Activated CD8-positive, alpha-beta memory T cell treated with anti-CD3 and anti-CD28 coated beads, Interleukin-2, amount 50 U/mL, for 1 hour (primary cell): Measurements from ENCODE around the gene PBX2.
A peak's percentile ranks its signal among the peaks of the same experiment; 100 is the strongest.
"Not testable (repeated sequence)": the region's sequence is repeated elsewhere in the genome, so short reads cannot be mapped to it uniquely, and the experiment has no call there.

Experiments
- DNase-seq: peaks from one replicate; pipeline ENCODE4 v3.0.0-alpha.2; 2020; ENCODE audit errors: extremely low read depth

The PBX2 gene

DNA sequence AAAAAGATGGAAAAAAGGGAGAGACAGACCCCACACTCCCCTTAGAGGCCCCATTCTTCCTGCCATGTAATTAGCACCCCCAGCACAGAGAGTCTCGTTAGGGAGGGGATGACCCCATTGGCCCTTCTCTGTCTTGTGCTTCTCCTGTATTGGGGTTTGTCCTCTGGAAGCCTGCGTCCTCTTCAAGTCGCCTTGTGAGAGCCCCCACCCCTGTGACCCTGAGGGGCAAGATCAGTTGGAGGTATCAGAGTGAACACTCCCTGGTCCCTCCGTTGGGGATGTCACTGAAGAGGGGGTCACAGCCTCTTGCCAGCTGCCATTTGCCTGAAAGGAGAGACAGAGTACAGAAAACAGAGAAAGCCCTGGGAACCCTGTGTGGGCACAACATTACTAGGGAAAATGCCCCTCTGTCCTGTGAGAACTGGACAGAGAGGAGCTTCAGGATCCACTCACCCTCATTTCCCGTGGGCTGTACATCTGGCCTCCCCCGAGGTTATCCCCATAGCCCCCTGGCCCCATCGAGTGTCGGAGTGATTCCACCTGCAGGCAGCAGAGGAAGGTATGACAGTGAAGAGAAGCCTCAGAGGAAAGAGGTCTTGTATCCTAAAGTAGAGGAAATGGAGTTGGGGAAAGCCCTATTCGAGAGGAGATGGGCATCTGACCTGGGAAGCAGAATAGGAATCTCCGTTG is 3.7 kb downstream of the PBX2 start:
- not testable (repeated sequence) for DNase-seq

DNA sequence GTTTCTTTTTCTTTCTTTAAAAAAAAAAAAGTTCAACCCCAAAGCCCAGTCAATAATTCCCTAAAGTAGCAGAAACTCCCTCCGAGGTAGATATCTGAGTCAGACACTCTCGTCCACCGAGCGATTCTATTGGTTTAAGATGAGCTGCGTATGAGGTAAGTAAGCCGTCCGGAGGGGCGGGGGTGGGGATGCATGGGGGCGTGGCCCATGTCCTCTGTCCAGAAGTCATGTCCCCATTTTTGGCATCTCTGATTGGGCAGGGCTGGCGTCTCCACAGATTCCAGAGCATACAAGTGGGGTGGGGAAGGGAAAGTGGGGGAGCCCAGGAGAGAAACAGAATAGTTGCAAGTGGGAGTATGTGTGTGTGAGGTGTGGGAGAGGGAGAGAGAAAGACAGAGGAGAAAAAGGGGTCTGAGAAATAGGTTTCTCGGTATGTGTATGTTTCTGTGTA is 4.3 kb downstream of the PBX2 start:
- not testable (repeated sequence) for DNase-seq

GRCh38 chr6:32184084-32184640 is 5.8 kb downstream of the PBX2 start, which contains the start of gene AGER:
TSS of gene AGER (minus strand) at chr6:32184253. CDS start at chr6:32184222, 31 bp downstream.
- no peak for DNase-seq

GRCh38 chr6:32183483-32184083 is 6.4 kb downstream of the PBX2 start:
- no peak for DNase-seq

GRCh38 chr6:32183030-32183429 is 7.0 kb downstream of the PBX2 start:
- no peak for DNase-seq

DNA sequence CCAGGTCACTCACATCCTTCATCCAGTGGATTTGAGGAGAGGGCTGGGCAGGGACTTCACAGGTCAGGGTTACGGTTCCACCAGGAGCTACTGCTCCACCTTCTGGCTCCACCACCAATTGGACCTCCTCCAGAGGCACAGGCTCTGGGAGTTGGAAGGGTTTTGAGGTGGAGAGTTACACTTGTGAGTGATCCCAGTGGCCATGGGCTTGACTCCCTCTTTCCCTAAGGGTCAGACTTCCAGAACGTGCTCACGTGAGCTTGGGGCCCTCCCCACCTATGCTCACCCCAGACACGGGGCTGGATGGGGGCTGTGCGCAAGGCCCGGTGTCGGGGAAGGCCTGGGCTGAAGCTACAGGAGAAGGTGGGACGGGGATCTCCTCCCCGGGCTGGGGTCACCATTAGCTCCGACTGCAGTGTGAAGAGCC is 7.4 kb downstream of the PBX2 start:
- DNase-seq: no peak

- DNase-seq: no peak
Observed at GRCh38 chr6:32181915-32182529, 8.0 kb downstream of the PBX2 start.

GRCh38 chr6:32181148-32181702 is 8.8 kb downstream of the PBX2 start:
- DNase-seq: no peak

- DNase-seq: no peak
Observed at GRCh38 chr6:32179766-32180405, 10.1 kb downstream of the PBX2 start.

- DNase-seq: no peak
Observed at GRCh38 chr6:32178547-32179440, 11.2 kb downstream of the PBX2 start.

- DNase-seq: peak; percentile 97
Observed at GRCh38 chr6:32177788-32178546, 12.0 kb downstream of the PBX2 start, which contains the start of gene RNF5. TSS of gene RNF5 (plus strand) at chr6:32178405. CDS start at chr6:32178512, 107 bp downstream.

GRCh38 chr6:32177183-32177787 is 12.7 kb downstream of the PBX2 start:
- DNase-seq: no peak

DNA sequence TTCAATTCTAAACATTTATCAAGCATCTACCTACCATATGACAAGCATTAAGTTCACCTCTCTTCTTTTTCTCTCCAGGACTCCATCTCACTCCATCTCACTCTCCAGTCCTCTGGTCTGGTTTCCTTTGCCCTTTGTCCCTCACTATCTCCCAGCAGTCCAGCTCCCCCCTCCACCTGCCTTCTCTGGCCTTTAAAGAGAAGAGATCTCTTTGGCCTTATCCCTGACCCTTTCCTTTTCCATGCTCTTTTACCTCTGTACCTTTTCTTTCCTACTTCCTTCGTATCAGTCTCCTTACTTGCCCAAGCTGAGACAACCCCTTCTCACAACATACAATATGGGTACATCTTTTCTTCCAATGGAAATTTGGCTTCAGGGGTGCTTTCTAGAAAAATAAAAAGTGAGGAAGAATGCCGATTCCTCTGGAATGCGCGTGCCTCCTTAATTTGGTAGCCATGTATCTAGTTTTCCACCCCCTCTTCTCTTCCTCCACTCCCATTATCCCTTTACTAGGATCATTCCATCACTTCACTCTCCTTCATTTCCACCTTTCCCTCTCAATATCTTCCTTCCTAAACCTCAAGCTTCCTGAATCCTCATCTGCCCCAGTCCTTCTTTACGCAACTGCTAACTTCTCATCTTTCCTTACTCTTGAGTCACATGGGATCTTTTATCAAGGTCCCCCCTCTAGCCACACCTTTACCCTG is 13.4 kb downstream of the PBX2 start:
- DNase-seq: no peak

DNA sequence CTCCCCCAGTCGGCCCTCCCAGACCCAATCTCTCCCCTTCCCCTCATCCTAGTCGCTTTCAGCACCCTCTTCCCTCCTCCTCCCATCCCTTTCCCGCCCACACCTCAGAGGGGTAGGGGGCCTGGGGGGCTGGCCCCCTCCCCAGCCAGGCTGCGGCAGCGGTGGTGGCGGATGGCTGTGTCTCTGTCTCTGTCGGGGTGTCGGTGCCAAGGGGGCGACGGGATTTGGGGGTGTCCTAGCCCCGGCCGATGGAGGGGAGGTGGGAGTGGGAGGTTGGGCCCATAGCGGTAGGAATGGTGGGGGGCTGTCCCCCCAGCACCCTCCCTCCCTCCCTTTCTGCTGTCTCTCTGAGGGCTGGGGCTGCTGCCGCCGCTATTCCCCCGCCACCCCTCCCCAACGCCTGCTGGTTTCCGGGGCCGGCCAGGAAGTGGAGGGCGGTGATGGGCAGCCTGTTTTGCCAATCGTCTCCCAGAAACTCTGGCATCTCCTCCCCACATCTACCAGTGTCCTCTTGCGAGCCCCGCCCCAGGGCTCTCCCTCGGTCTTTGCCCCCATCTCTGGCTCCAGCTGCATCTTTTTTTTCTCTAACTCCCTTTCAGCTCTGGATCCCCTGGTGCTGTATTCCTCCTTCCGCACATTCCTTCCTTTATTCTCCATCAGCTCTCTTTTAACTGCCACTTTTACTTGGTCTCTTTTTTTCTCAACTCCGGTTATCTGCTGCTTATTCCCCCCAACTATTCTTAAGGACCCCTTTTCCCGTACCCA is 14.1 kb downstream of the PBX2 start, which contains the start of gene AGPAT1:
Gene AGPAT1 (minus strand): TSS at position 374 of the 765 bp plus-strand sequence. CDS start 4,588 bp downstream, outside the sequence.
- DNase-seq: peak; percentile 83

DNA sequence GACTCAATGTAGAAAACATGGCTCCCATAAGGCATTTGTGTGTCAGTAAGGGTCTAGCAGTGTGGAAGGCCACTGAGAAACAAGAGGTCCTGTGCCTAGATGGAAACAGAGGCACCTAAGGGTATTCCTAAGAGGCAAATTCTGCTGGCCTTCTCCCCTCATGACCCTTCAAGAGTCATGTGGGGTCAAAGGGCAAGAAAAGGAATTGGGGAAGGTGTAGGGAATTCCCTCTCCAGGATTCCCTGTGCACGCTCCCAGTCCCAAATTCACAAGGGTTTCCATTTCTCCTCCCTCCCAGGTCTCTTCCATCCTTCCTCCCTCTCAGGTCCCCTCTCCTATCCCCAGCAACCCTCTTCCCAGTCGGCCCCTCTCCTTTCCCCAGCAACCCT is 14.7 kb downstream of the PBX2 start:
- no peak for DNase-seq

- no peak for DNase-seq
Observed at GRCh38 chr6:32174416-32174815, 15.6 kb downstream of the PBX2 start.

DNA sequence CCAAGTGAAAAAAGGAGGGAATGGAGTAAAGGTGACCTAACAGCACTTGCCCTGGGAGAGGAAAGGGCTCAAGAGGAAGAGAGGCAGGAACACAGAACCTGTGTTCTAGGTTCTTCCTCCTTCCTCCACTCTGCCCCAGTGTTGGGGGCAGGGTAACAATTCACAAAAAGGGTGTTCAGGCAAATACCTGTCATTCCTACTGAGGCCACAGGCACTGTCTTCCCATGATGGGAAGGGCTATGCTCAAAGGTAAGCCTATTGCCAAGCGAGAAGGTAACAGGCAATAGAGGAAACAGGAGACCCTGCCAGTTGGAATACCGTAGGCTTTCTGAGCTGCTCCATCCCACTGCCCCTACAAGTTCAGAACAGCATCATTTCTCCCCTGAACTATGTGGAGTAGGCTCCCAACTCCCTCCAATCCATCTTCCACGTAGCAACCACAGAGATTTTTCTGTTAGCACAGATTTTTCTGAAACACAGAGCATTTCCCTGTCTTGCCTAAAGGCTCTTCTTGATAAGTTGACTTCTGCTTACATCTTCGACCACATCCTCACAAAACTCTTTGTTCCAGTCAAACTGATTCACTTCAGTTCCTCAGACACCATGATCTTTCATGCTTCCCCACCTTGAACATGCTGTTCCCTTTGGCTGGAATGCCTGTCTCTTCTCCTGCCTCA is 16.8 kb downstream of the PBX2 start:
- DNase-seq: no peak
